HG02943 (cell line): Measurements from ENCODE around the gene CFAP410.

Source experiments
- ATAC-seq: cut with Tn5 transposase; IDR thresholded peaks from one replicate; pipeline ENCODE4 v1.9.1; 2021; ENCODE audit warnings: mild to moderate bottlenecking, low read depth, moderate library complexity; ENCODE audit not compliant: unreplicated experiment

The CFAP410 gene

DNA sequence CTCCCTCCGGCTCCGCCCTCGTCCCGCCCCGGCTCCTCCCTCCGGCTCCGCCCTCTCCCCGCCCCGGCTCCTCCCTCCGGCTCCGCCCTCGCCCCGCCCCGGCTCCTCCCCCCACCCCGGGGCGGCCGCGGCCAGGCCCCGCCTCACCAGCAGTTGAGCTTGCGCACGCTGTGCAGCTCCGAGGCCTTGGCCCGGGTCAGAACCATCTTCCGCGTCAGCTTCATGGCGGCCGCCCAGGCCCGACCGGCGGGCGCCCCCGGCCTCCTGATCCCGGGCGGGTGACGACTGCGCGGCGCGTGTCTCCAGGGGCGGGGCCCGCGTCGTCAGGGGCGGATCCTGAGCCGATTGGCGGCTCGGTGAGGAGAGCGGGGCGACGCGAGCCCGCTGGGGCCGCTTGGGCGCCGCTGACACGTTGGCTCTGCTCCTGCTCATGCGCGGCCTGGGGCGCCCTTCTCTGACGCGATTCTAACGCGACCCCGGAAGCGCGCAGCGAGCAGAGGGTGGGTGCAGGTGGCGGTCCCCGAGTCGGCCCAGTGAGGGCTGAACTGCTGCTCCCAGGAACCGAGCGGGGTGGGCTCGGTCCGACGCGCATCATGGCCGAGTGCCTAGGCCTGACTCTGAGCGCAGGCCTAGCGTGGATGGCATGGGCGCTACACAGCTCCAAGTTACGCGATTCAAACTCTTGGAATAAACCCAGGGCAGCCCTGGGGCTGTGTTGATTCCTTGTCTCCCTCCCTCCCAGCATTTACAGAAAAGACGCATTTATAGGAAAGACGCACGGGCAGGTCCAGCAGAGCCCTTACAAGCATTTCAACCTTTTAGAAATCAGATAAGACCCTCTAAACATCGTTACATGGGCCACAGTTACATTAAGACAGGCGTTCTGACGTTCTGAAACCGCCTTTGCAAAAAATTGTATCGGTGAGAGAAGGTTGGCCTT, at the start of gene CFAP410:
Gene CFAP410, minus strand, starts transcription at position 420 of the 940 bp plus-strand sequence. Its CDS starts 196 bp downstream, at position 224.
- ATAC-seq = peak; percentile 73

DNA sequence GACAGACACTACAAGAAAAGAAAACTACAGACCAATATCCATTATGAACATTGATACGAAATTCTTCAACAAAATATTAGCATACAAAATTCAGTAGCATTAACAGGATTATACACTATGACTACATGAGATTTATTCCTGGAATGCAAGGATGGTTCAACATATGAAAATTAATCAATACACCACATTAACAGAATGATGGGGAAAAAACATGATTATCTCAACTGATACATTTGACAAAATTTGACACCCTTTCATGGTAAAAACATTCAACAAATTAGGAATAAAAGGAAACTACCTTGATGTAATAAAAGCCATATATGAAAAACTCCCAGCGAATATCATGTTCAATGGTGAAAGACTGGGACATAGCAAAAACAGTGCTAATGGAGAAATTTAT, 45.8 kb upstream of the CFAP410 start:
- ATAC-seq = no peak

DNA sequence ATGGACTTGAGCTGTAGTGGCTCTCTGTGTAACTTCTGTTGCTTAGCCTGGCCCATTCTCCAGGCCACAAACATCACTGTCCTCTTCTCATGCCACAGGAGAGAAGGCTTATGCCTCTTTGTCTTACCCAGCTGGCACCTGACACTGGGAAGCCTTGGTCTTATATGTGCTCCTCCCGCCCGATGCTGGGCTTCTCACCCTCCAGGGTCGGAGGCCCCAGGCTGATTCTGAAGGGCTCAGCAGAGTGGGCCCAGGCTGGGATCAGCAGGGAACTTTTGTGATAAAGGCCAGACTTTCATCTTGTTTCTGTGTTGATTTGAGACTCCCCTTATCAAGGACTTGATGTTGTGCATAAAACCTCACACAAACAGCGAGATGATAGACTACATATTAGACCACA, 44.0 kb upstream of the CFAP410 start:
- no peak for ATAC-seq

DNA sequence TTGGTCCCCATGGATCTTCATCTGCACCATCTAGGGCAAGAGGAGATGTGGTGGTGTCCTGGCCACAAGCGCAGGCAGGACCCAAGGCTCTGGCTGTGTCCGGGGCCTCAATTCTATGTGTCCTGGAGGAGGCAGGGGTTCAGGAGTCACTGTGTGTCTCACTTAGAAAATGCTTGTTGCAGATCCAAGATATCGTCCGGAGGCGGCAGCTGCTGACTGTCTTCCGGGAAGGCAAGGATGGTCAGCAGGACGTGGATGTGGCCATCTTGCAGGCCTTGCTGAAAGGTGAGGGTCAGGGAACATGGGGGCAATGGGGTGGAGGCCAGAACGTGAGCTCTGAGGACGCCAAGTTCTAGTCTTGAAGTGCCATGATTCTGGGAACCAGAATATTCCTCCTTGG, 43.3 kb upstream of the CFAP410 start:
- no peak for ATAC-seq

DNA sequence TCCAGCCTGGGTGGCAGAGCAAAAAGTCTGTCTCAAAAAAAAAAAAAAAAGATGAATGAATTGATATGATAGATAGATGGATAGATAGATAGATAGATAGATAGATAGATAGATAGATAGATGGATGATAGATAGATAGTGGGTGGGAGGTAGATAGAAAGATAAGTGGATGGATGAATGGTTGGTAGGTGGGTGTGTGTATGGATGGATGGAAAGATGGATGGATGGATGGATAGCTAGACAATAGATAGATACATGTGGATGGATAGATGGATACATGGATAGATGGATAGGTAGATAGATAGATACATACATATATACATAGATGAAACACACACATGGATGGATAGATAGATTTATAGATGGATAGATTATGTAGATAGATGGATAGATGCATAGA, 42.7 kb upstream of the CFAP410 start:
- ATAC-seq = no peak

DNA sequence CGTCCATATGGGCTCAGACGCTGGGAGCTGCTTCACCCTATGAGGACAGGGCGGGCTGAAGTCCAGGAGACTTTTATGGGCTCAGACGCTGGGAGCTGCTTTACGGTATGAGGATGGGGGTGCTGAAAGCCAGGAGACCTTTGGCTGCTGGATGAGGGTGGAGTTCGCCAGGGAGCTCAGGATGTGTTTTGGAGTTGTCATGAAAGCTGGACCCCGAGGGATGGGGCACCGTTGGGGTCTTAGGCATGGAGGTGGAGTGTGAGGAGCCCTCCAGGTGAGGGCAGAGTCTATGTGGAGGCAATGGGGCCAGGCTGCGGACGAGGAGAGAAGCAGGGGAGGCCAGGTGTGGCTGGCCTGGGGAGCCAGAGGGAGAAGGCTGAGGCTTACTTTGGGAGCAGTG, 41.7 kb upstream of the CFAP410 start:
- no peak for ATAC-seq

DNA sequence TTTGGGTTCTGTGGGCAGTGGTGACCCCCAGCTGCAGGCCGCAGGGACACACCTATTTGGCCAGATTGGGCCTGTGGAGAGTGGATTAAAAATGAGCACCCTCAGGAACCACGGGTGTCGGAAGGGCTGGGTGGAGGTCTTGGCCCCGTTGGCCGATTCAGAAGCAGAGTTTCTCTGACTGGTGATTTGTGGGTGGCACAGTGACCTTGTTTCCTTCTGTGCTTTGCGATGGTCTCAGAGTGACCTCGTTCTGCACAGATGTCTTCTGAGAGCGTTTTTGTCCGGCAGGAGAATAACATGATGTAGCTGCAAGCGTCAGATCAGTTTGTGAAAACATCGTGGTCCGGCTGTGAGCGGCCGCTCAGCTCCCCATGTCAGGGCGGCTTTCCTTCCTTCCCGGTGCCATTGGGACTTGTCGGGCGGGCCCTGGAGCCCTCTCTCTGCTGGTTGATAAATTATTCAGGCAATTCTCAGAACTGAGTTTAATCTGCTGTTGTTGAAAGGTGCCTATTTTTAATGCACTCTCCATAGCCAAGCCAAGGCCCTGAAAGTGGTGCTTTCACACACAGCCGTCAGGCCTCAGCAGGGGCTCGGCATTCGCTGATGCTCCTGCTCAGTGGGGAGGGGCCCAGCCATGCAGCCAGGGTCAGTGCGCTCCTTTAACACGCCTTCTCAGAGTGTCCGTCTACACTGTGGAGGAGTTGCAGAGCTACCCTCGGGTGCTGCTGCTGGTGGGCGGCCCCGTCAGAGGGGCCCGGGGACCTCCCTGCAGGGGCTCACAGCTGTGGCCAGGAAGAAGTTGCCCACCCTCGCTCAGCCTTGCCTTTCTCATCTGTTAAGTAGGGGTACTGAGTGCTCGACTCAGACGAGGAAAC, 41.0 kb upstream of the CFAP410 start:
- ATAC-seq = no peak

DNA sequence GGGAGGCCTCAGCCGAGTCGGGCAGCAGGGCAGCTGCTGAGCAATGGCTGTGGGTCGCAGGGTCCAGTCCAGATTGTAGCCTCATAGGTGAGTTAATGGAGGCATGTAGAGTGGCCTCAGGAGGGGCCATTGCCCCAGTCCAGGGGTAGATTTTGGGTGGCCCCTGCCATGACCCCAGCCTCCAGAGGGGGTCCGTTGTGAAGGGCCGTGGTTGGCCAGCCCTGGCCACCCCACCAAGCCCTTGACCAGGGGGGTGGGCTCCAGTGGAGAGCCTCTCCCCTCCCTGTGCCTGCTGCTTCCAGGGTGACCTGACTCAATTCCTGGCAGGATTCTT, 40.3 kb upstream of the CFAP410 start:
- ATAC-seq = no peak

DNA sequence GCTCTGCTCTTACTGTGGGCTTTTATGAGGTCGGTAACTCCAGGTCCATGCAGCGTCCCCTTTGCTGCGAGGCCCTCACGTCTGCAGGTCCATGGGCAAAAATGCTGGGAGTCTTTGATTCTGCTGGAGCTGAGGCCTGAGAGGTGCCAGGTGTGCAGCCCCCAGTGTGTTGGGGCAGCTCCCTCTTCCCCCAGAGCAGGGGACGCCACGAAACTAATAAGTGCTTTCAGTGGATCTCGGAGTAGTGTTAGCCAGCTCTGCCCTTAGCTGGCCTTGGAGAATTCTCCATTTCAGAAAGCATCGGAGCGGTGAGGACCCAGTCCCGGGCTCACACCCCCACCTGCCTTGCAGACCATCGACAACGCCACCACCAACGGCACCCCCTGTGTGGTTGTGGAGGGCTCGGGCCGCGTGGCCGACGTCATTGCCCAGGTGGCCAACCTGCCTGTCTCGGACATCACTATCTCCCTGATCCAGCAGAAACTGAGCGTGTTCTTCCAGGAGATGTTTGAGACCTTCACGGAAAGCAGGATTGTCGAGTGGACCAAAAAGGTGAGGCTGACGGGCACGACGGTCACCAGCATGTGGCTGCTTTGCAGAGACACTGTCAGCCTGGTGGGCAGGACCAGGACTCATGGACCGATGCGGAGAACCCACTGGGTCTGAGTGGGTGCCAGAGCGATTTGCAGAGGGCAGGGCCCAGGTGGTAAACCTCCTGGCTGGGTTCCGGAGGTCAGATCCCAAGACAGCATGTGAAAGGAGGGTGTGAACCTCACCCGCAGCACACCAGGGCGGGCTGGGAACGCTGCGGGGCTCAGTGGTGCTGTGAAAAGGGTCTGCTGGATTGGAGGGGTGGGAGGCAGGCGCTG, 39.7 kb upstream of the CFAP410 start:
- no peak for ATAC-seq

DNA sequence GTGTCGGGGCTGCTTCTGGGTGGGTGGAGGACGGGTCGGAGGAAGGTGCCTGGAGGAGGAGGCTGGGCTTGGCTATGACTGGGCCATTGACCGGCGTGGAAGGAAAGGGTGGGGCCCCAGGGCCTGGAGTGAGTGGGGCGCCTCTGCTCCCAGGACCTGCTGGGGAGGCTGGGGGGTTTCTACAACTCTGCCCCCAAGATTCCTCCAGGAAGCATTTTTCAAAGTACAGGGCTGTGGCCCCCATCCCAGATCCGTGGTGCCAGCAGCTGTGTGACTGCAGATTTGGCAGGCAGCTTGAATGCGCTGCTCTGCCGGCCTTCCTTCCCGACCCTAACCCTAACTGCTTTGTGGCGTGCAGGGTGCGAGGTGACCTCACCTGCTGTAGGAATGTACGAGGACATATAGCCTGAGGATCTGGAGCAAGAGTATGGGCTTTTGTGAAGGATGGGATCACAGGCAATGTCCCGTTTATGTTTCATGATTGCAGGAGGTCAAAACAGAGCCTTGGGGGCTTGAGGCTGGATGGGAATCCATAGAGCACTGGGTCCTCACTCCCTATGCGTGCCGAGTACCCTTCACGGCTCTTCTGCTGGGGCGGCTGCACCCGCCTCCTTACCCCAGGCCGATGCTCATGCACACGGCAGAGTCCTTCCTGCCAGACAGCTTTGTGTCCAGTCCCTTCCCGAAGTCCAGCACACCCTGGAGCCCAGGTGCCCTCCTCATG, 38.9 kb upstream of the CFAP410 start:
- no peak for ATAC-seq

DNA sequence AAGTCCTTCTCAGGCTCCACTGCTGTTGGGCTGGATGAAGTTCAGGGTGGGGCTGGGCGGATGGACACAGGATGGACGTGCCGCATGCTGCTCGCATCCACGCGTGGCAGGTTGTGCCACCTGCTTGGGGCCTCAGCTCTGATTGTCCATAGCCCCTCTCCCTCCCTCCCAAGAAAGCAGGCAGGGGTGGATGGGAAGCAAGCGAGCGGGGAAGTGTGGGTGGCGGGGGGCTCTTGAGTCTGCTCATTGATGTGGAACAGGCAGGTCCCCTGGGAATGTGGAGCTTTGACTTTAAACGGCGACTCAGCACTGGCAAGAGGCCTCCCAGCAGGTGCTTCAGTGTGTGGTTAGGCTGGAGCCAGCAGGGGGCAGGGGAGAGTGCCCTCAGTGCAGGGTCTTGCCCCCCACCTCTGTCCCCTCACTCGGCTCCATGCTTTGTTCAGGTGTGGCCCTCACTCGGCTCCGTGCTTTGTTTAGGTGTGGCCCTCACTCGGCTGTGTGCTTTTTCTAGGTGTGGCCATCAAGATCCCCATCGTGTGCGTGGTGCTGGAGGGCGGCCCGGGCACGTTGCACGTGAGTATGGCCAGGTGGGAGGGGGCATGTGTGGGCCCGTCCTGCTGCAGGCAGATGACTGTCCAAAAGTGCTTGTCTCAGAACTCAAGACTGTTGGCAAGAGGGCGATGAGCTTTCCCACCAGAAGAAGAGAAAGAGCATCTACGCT, 38.2 kb upstream of the CFAP410 start:
- no peak for ATAC-seq

DNA sequence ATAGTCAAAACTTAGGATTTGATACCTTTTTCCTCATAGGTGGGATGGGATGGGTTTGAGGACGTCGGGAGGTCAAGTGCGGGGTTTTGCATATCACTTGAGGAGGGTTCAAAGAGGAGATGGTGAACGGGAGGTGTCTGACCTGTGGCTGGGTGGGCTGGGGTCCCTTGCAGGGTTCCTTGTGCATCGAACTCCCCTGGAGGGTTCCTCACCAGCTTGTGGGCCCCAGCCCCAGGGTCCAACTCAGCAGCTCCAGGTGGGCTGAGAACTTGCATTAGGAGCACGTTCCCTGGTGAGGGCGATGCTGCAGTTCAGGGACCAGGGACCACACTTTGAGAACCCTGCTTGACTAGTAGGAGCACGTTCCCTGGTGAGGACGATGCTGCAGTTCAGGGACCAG, 37.4 kb upstream of the CFAP410 start:
- ATAC-seq = no peak

DNA sequence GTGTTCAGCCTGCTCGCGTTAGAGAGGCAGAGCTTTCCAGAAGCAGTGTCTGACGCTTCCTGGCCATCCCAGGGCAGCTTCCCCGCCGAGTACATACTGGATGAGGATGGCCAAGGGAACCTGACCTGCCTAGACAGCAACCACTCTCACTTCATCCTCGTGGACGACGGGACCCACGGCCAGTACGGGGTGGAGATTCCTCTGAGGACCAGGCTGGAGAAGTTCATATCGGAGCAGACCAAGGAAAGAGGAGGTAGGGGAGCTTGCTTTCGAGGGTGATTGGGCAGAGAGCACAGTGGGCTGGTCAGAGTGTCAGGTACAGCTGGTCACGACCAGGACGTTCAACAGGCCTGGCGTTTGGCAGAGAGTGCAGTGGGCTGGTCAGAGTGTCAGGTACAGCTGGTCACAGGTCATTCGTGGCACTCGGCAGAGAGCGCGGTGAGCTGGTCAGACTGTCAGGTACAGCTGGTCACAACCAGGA, 36.6 kb upstream of the CFAP410 start:
- ATAC-seq = no peak

DNA sequence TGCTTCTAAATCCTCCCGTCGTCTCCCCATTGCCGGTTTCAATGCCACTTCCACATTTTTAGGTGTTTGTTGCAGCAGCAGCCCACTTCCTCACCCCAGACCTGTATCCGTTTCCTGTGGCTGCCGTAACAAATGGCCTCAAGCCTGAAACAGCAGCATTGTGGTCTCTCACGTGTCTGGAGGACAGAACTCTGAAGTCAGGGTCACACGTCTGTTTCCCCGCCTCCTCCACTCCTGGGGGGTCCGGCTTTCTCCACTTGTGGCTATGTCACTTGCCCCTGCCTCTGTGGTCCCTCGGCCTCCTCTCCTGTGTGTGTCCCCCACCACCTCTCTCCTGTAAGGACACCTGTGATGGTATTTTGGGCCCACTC, 36.1 kb upstream of the CFAP410 start:
- no peak for ATAC-seq

DNA sequence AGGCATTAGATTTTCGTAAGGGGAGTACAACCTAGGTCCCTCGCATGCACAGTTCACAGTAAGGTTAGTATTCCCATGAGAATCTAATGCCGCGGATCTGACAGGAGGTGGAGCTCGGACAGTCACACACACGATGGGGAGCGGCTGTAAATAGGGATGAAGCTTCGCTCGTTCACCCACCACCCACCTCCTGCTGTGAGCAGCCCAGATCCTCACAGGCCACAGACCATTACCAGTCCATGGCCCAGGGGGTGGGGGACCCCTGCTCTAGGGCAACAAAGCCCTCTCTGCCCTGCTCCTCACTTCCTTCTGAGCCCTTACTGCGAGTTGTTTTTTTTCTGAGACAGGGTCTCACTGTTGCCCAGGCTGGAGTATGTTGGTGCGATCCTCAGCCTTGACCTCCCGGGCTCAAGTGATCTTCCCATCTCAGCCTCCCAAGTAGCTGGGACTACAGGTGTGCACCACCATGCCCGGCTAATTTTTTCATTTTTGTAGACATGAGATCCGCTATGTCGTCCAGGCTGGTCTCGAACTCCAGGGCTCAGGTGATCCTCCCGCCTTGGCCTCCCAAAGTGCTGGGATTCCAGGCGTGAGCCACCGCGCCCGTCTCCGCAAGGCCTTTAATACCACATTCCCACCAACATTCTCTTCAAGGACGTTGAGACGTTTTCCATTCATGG, 35.6 kb upstream of the CFAP410 start:
- ATAC-seq = no peak

DNA sequence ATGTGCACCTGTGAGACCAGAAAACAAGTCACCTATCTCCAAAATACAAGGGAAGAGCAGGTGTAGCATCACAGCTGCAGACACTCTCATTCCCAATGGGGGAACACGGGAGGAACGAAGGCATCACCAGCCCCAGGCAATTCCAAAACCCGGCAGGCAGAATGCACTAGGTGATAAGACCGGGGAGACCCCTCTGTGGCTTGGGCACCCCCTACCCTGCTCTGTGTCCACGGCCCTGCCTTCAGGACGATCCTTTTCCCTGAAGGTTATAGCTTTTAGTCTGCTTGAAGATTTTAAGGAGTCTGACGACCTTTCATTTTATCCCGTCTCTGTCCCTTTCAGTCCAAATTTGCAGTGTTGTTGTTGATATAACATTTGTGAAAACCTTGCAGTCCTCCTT, 33.4 kb upstream of the CFAP410 start:
- ATAC-seq = no peak

DNA sequence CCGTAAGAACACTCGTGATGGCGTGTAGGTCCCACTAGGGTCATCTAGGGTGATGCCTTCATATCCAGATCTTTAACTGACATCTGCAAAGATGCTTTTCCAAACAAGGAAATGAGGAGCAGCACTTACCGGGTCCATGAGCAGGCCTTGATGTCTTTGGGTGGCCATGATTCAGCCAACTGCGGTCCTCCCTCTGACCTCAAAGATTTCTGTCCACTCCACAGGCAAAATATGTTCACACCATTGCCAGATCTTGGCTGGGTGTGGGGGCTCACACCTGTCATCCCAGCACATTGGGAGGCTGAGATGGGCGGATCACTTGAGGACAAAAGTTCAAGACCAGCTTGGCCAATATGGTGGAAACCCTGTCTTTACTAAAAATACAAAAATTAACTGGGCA, 32.4 kb upstream of the CFAP410 start:
- no peak for ATAC-seq

DNA sequence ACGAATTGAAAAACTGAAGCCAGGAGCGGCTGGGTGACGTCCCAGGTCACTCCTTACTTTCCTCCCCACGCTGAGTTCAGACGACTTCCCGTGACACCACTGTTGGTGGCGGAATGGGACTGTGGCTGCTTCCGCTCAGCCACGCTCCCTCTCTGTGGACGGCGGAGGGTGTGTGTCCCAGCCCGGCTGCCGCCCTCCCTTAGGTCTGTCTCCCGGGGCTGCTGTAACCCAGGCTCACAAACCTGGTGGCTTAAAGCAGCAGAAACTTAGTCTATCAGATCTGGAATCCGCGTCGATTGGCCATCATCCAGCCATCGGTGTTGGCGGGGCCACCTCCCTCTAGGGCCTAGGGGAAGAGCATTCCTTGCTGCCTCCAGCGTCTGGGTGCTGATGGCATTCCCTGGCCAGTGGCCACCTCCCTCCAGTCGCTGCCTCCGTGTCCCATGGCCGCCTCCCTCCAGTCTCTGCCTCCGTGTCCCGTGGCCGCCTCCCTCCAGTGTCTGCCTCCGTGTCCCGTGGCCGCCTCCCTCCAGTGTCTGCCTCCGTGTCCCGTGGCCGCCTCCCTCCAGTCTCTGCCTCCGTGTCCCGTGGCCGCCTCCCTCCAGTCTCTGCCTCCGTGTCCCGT, 31.7 kb upstream of the CFAP410 start:
- ATAC-seq = no peak
